Inflammatory macrophage treated with lipopolysaccharide for 1 hour (primary cell): Measurements from ENCODE around the gene CNTNAP2.

Source experiments
- DNase-seq, 2 donors: peaks; one replicate each; pipeline ENCODE4 v3.0.0-alpha.2; 2020 to 2022

Gene CNTNAP2

DNA sequence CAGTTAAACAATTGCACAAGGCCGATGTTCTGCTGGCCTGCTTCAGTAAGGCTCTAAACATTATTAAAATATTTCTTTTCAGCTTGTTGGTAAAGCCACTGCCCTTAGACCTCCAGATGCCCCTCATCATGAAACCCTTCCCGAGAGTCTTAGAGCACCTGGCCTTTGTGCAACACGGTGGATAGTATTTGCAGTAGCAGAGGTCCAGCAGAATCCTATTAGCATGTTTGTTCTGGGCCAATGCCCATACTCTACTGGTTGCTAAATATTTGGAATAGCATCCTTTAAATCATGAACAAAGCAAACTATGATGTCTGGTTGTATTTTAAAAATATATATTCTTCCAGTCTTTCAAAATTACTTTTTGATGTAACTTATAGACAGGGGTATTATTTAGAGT lies 584.6 kb downstream of the CNTNAP2 start:
- DNase-seq, result no peak

DNA sequence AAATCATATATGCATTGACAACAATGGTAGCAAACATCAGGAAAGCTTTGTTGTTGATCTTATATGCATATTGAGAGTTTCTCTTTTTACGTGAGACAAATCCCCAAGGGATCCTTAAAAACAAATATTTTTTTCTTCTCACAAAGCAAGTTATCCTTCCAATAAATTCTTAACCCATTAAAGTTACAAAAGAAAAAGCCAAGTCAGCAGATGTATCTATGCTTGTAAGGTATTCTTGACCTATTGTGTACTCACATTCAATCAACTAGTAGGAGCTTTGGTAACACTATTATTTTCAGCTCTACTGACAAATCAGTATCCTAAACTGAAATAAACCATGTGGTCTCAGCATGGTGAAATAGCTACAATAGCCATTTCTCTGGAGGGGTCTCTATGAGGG lies 586.3 kb downstream of the CNTNAP2 start:
- no peak for DNase-seq

DNA sequence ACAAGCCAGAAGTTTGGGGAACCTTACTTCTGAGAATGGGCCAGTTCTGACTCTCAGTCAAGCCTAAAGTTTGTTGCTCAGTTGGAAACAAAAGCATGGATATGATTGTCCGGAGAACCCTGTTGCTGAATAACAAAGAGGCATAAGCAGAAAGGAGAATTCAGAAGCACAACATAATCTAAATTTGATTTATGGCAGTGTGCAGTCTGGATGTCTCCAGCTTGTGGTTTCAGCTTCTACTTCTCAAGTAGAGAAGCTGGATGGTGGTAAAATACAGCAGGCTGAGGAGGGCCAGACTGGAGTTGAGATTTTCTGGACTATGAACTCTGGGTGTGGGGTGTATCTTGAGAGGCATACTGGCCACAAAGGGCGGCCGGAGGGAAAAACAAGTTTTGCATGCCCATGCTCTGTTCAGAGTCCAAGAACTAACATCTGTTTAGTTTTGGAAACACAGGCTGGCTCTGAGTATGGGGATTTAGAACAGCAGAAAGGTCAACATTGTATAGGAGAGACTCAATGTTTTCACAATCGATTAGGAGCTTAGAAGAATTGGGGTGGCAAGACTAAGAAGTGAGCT lies 592.9 kb downstream of the CNTNAP2 start:
- DNase-seq, result no peak

DNA sequence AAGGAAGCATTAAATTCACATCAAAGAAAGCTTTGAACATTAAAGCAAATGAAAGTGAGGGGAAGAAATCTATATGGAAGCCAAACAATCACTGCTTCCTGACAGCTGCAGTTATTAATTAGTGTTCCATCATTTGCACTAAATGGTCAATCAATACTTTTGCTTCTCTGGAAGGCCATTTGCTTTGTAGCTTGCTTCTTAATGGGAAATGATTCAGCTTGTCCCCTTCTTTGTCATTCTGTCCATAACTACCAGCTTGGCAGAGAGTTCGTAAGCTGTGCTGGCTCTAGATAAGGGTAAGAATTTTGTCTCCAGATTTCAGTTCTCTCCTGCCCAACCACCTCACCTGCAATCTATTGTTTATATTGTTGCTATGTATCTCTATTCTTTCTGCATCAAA lies 596.6 kb downstream of the CNTNAP2 start:
- DNase-seq, result no peak

DNA sequence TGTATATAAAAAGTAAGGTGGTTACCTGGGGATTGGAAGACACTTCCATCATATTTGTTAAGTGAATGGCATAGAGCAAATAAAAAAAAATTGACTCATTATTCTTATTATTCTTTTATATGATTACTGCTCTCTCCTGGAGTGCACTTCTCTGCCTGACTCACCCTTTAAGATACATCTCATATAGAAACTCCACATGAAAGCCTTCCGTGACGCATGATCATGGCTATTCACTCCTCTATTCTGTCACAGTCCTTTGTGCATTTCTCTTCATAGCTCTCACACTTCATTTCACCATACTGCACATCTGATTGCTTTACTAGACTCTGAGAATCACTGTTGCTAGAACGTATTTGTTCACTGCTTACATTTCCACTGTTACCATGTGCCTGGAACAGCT lies 597.3 kb downstream of the CNTNAP2 start:
- DNase-seq, result no peak

DNA sequence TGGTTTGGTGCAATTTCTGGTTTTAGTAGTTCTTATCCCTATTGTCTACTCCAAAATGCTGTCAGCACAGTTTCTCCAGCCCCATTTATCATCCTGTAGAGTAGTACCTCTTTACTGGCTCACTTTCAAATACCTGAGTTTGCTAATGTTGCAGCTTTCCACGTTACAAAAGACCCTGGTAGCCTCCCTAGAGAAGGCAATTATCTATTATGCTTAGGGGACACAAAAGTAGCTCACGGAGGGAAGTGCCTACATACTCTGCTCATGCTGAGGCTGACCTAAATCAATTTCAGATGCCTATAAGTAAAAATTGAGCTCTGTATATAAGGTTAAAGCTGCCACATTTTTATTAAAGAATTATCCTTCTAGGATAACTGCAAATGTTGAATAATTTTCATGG lies 603.6 kb downstream of the CNTNAP2 start:
- no peak for DNase-seq

DNA sequence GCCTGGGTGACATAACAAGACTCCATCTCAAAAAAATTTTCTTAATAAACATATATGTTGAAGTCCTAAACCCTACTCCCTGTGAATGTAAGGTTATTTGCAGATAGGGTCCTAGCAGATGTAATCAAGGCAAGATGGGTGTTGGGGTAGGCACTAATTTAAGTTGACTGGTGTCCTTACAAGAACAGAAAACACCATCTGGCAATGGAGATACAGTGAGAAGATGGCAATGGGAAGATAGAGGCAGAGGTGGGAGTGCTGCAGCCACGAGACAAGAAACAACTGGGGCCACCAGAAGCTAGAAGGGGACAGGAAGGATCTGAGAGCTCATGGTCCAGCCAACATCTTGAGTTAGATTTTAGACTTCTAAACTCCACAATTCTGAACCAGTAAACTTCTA lies 606.4 kb downstream of the CNTNAP2 start:
- DNase-seq, result no peak

DNA sequence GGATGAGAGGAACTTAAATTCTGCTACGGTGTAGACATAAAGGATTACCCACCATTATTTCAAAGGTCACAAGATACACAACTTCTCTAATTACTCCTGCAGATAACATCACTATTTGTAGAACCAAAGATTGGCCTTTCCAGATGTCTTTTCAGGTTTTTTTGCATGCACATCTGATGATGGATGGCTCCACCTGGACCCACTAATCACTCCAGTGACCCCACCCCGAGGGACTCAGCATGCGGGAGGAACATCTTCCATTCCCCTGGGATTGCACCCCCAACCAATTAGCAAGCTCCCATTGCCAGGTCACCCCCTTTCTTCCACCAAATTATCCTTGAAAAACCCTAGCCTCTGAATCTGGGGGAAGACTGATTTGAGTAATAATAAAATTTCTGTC lies 608.9 kb downstream of the CNTNAP2 start:
- no peak for DNase-seq

DNA sequence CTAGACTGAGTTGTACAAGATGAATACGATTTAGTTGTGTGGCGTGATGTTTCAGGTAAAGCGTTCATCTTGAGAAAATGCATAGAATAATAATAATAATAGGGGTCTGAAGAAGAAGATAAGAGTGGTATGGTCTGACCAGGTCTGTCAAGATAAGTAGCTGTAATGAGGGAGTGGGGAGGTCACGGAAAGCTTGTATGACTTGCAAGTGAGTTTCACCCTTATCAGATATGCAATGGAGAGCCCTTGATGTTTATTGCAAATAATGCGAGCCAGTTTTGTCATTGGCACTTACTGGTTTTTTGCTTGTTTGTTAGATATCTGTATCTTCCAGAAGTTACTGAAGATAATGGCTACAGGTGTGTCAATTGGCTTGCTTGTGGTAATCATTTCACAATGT lies 611.5 kb downstream of the CNTNAP2 start:
- DNase-seq, result no peak

DNA sequence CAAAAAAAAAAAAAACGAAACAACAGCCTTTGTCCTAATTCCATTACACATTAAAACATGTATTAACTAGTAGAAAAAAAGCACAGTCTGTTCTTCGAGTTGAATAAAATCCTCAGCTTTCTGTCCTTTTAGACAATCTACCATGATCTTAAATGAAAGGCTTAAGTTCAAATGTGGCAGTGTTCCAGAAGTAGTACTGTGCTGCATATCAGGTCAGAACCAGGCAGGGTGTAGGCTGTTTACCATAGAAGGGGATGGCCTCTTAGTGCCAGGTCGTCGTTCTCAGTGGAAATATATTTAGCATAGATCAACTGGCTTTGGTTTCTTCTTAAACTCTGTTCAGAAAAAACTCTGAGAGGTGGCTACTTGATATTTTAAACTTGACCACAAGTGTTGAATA lies 612.0 kb downstream of the CNTNAP2 start:
- DNase-seq, result no peak

DNA sequence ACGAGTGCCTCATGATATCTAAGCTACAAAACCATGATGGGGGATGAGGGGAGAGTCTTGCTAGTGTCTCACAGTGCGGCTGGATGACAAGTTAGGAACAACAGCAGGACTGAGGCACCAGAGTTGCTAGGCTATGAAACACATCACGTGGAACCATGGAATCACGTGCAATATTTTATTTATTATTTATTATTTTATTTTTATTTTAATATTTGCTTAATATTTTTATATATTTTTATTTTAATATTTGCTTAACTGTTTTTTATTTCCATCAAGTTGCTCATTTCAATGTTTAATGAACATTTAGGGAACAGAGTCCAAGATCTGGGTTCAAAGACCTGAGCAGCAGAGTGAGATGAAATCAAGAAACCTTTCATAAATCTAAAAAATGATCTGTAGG lies 614.6 kb downstream of the CNTNAP2 start:
- DNase-seq, result no peak

DNA sequence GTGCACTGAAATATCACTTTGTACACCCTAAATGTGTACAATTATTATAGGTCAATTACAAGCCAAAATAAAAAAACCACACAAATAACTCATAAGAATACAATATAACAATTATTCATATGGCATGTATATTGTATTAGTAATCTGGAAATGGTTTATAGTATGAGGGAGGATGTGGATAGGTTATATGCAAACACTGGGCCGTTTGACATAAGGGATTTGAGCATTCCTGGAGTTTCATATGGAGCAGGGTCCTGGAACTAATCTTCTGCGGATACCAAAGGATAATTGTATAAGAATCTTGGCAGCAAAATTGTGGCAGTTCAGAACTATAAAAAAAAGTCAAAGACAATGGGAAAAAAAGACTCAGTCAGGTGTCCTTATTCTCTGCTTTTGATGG lies 619.4 kb downstream of the CNTNAP2 start:
- DNase-seq, result no peak

DNA sequence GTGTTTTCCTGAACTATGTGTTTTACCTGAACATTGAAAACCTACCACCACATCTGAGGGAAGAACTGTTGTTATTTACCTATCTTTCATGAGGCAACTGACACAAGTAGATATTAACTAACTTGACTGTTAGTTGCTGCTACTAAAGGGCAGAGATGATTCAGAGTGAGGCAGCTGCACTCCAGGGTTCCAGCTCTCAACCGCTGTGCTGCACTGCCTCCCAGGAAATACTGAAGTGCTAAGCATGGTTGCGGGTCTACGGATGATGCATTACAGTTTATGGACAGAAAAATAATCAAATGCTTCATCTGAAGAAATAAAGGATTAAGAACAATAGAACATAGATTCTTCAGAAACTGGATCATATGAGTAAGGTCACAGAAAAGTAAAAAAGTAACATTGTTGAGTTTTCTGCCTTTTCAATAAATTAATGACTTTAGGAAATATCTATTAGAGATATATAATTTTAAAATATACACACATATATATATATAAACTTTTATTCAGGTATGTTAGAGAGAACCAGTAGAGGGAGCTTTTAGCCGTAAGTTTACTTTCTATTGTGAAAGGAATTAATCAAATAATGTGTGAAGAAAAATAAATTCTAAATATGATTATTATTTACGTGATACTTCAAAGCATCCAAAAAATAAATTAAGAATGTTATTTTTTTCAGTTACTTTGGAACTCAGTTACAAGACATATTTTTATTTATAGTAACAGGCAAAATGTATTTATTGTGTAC lies 620.0 kb downstream of the CNTNAP2 start:
- no peak for DNase-seq

DNA sequence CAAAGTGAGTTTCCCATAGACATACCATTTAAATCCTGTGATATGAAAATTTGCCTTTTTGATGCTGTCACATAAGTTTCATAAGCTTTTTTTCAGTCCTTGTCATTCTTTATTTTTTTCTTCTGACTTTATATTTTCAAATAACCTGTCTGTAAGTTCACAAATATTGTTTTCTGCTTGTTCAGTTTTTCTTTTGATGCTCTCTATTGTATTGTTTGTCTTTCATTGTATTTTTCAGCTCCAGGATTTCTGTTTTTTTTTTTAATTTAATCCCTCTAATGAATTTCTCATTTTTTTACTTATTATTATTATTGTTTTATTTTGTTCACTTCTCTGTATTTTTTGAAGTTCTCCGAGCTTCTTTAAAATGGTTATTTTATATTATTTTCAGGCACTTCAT lies 623.4 kb downstream of the CNTNAP2 start:
- DNase-seq, result no peak

DNA sequence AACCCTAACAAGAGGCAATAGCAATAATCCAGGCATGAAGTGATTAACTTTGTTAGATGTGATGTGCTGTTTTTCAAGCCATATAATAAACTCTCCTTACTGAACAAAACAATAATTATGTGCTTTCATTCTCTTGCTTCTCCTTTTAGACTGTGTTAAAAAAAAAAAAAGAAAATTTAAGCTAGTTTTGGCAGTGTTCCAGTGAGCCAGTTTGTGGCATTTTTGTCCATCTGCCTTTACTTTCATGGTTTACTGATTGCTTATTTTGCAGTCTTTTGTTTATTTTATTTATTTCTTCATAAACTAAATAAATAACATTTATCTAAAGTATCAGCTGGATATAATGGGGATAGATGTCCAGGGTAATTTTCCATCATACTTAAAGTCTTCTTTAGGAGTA lies 625.3 kb downstream of the CNTNAP2 start:
- DNase-seq, result no peak

DNA sequence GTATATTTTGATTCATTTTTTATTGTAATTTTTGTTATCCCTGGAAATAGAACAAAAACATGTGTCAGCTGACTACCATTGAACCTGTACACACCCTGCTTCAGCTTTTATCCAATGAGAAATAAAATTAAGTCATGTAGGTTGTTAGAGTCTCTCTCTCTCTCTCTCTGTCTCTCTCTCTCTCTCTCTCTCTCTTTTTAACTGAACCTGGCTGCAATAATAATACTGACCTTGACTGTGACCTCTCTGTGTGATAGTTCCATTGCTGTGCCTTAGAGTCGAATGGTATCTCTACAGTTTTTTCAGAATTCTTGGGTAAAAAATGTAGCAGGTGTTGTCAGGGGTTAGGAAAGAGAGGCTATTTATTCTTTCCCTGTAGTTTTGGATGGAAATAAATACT lies 637.8 kb downstream of the CNTNAP2 start:
- DNase-seq, result no peak

DNA sequence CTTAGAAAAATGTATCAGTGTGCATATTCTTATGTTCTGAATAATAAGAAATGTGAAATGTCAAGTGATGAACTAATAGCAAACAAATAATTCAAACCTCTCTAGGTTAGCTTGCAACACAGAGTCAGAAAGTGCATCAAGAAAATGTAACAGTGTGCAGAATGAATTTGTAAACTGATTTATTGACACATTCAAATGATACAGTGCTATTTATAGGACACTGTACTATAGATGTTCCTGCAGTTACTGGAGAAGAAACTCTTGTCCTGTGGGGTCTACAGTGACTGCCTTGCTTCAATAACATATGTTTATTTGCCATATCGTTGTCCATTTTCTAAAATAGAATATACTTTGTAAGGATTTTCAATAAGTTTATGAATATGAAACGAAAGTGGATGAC lies 639.0 kb downstream of the CNTNAP2 start:
- DNase-seq, result no peak

DNA sequence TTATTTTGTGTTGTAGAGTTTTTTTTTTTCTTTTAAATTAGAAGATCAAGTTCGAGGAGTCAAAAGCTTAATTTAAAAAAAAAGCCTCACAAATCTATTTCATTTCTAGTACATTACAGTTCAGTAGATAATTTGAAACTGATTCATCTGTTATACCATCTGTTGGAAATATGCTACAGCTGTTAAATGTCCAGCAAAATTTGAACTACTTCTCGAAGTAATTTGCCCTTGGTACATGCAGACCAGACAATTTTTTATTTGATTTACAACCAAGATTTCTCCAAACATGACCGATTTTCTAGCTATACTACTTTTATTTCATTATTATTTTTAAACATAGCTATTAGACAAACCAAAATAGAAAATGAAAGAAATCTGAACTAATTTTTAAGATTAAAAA lies 647.9 kb downstream of the CNTNAP2 start:
- no peak for DNase-seq

DNA sequence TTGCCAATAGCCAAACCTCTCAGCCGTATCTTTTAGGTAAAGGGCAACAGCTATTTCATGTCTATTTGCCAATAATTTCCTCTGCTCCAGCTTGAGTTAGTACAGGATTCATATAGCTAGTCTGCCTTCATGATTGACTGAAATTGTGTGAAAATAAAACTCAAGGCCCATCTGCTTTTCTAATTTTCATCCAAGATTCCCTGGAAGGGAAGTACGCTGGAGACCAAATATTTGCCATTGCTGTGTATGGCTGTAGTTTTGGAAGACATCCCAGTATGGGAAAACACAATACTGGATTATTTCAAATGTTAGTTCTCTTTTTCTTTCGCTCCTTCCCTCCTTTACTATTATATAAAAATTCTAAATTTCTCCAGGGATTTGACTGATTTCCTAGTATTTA lies 652.4 kb downstream of the CNTNAP2 start:
- DNase-seq, result no peak

DNA sequence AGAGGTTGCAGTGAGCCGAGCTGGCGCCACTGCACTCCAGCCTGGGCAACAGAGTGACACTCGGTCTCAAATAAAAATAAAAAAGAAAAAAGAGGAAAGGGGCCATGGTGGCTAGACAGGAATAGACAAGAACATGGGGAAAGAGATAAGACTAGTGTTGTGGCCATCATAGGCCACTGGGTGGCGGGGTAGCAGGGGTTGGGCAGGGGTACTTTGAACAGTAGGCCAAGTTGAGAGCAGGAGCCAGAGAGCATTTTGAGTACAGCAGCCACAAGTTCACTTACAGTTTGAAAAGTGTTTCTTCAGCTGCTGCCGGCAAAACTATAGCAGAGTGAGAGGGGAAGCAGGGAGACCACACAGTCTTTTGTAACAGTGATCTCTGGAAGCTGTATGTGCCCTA lies 656.0 kb downstream of the CNTNAP2 start:
- DNase-seq, result no peak

DNA sequence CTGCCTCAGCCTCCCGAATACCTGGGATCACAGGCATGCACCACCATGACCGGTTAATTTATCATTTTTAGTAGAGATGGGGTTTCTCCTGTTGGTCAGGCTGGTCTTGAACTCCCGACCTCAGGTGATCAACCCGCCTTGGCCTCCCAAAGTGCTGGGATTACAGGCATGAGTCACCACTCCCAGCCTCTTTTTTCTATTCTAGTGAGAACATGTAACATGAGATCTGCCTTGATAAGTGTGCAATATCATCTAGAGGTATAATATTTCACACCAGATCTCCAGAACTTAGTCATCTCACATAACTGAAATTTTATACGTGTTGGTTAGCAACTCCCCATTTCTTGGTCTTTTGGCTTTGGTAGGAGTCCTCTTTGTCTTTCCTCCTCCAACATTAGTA lies 656.9 kb downstream of the CNTNAP2 start:
- no peak for DNase-seq

DNA sequence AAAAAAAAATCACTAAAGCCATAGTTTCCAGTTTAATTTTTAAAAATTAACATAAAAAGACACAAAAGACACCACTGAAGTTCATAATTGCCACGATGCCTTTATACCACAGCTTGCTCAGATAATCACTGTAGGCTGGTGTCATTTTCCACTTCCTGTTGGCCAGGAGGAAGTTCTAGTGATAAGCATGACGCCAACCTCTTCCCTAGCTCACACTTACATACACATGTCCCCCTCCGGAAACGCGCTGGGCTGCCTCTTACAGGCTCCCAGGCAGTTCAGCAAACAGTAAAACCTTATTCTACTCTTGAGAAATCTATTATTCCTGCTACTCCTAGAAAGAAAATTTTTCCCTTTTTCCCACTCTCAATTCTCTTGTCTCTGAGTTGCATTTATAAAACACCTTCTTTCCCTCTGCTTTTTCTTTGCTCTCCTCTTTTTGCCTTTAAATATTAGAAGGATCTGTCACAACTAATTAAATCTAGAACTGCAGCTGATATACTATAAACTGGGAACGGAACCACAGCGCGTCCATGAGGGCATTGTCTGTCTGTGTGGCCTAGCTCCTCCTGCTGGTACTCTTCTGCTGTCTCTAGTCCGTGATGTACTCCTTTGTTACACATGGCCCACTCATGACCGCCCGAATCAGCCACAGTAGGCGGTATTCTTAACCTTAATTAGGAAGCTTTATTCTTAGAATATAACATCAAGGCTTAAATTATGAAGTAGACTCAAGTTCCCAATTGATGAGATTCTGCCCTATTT lies 664.9 kb downstream of the CNTNAP2 start:
- no peak for DNase-seq

DNA sequence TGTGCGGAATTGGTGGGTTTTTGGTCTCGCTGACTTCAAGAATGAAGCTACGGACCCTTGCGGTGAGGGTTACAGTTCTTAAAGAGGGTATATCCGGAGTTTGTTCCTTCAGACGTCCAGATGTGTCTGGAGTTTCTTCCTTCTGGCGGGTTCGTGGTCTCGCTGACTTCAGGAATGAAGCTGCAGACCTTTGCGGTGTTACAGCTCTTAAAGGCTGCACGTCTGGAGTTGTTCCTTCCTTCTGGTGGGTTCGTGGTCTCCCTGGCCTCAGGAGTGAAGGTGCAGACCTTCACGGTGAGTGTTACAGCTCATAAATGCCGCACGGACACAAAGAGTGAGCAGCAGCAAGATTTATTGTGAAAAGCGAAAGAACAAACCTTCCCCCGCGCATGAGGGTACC lies 670.7 kb downstream of the CNTNAP2 start:
- no peak for DNase-seq

DNA sequence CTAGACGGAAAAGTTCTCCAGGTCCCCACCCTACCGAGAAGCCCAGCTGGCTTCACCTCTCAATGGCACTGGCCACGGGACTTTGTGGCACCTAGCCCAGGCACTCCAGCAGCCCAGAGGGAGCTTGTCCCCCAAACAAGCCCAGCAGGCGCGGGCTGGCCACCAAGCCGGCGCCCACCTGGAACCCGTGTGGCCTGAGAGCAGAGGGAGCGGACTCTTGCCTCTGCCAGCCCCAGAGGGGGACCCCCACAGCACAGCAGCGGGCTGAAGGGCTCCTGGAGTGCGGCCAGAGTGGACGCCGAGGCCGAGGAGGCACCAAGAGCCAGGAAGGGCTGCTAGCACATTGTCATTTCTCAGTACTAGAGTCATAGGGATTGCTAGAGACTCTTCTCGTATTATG lies 671.4 kb downstream of the CNTNAP2 start:
- DNase-seq, result no peak
